Cardiac muscle cell (in vitro differentiated cells and primary cell): ENCODE data around the gene ELF2. TPM values are rescaled to one million over a fixed set of nuclear protein-coding genes. Genes with fewer than 3 reads are reported as not detected.

Experiments
- DNase-seq, 2 donors: peaks; one replicate each; pipeline versions ENCODE4 v3.0.0 to v3.0.0-alpha.2; 2010 to 2017; ENCODE audit warnings: low read depth in 1 of 2, low spot score in 1 of 2
- H3K27ac ChIP-seq: fragments of 200-600 bp; sonication (generic); 2 replicates; pipeline ENCODE4 v1.5.1; 2016
- H3K27me3 ChIP-seq: fragments of 200-600 bp; sonication (generic); 2 replicates; pipeline ENCODE4 v1.6.0; 2016; ENCODE audit warnings: control low read depth
- H3K36me3 ChIP-seq: fragments of 200-600 bp; sonication (generic); 2 replicates; pipeline ENCODE4 v1.5.1; 2016; ENCODE audit warnings: control low read depth
- H3K4me1 ChIP-seq: fragments of 200-600 bp; sonication (generic); 2 replicates; pipeline ENCODE4 v1.8.1; 2017; ENCODE audit warnings: low read depth, mild to moderate bottlenecking, mixed run types
- H3K4me3 ChIP-seq: fragments of 200-600 bp; sonication (generic); 2 replicates; pipeline ENCODE4 v1.5.1; 2016; ENCODE audit warnings: mild to moderate bottlenecking
- H3K9me3 ChIP-seq: fragments of 200-600 bp; sonication (generic); 2 replicates; pipeline ENCODE4 v1.5.1; 2017; ENCODE audit warnings: low read depth, mild to moderate bottlenecking, control low read depth
- CTCF ChIP-seq: IDR thresholded peaks from 2 replicates; pipeline ENCODE4 v1.5.1; 2012; ENCODE audit warnings: low read depth, mild to moderate bottlenecking, low read length
- polyA plus RNA-seq: library from polyadenylated mRNA; unstranded; fragments of >200 nt; fragmentation: Nextera tagmentation; extraction: Ambion mirVana; gene quantifications from 2 replicates; pipeline ENCODE4 v1.2.1, GENCODE V29; 2016
- total RNA-seq: library from RNA; depleted of rRNA; stranded (reverse); fragments of >200 nt; gene quantifications from 2 replicates; pipeline ENCODE4 v1.2.3, GENCODE V29; 2016

Gene ELF2
- total and polyA plus RNA-seq, 2 experiments from 2014 or later, result 45.7 to 57.5 TPM

DNA sequence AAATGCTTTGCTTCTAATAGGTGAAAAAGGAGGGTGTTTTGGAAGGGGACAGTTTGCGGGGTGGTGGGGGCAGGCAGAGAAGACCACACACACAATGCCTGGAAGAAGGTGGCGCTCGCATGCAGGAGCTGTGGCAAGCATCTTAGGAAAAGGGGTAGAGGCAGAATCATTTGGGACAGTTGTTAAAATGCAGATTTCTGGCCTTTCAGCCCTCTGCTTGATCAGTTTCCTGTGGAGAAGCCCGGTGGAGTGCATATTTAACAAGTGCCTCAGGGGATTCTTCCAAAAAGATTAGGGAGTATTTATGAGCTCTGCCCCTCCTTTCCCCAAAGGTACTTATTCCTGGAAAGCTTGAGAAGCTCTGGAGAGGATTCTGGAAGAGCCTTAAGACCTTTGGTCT, 156.6 kb downstream of the ELF2 start:
- Histone ChIP-seq H3K9me3 (no peaks in the 10 kb centered on the region), H3K27ac (no peak overlapping the region), H3K27me3 (no peaks in the 10 kb centered on the region), H3K4me1 (peaks cover 6% of the 10 kb centered on the region), H3K36me3 (no peaks in the 10 kb centered on the region), H3K4me3 (no peak overlapping the region)
- no peak for TF ChIP-seq CTCF
- DNase-seq, result no peak

DNA sequence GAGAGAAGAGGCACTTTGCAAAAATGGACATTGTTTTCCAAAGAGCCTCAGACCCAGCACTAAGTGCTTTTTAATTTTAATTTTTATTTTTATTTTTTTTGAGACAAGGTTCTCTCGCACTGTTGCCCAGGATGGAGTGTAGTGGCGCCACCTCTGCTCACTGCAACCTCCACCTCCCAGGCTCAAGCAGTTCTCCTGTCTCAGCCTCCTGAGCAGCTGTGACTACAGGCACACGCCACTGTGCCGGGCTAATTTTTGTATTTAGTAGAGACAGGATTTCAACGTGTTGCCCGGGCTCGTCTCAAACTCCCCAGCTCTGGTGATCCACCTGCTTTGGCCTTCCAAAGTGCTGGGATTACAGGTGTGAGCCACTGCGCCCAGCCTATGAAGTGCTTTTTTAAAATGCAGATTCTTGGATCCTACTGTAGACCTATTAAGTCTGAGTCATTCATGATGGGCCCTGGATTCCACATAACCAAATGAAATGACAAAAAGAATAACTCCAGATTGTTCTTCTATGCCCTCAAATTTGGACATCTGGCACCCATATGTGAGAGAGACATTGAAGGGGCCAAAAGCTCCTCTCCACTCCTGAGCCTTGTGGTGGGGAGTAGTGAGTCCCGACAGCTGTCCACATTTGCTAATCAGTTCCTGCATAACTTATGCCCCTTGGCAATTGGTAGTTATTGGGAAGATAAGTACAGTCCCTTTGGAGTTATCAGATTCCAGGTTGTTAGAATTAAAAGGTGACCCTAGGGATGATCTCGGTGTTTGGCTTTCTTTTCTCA, 157.9 kb downstream of the ELF2 start:
- Histone ChIP-seq H3K9me3 (no peaks in the 10 kb centered on the region), H3K4me3 (no peak overlapping the region), H3K27me3 (no peaks in the 10 kb centered on the region), H3K27ac (no peak overlapping the region), H3K4me1 (peaks cover 13% of the 10 kb centered on the region), H3K36me3 (no peaks in the 10 kb centered on the region)
- DNase-seq, result no peak
- no peak for TF ChIP-seq CTCF

DNA sequence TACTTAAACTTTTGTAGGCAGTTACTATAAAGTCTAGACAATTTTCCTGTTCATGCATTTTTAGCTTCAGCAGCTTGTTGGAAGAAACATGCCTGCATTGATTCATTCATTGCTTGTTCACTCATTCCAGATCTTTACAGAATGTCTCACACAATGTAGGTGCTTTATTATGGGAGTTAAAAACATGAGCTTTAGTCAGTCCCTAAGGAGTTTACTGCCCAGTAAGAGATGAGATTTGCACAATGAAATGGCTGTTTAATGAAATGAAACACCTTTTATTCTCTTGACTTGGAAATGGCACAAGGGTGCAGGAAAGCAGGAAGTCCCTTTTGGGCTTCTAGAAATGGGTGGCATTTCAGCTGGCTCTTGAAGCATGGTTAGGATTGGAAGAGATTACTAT, 158.5 kb downstream of the ELF2 start:
- no peak for TF ChIP-seq CTCF
- no peaks in the 10 kb centered on the region for H3K9me3 ChIP-seq
- no peak overlapping the region for H3K27ac ChIP-seq
- H3K36me3 ChIP-seq, result no peaks in the 10 kb centered on the region
- H3K27me3 ChIP-seq, result no peaks in the 10 kb centered on the region
- no peak for DNase-seq
- H3K4me3 ChIP-seq, result no peak overlapping the region
- H3K4me1 ChIP-seq, result peaks cover 13% of the 10 kb centered on the region

DNA sequence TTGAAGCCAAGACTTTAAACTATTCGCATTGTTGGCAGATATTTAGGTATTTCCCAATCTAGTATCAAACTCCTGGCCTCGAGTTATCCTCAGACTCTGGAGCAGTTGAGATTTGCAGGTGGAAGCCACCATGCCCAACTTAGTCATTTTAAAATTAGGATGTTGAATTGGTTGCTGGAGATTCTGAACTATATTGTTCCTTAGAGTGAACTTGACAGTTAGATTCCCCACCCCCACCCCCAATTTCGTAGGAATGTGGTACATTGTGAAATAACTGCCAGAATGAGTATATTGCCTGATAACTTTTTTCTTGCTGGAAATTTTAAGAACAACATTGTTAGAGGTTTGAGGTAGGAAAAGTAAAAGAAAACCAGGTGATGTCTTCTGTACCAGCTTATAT, 159.2 kb downstream of the ELF2 start:
- H3K27me3 ChIP-seq, result no peaks in the 10 kb centered on the region
- no peaks in the 10 kb centered on the region for H3K36me3 ChIP-seq
- DNase-seq, result peak in 1 of 2 donors; percentile 57
- H3K4me1 ChIP-seq, result peaks cover 13% of the 10 kb centered on the region
- no peak for TF ChIP-seq CTCF
- no peaks in the 10 kb centered on the region for H3K9me3 ChIP-seq
- H3K4me3 ChIP-seq, result no peak overlapping the region
- no peak overlapping the region for H3K27ac ChIP-seq

DNA sequence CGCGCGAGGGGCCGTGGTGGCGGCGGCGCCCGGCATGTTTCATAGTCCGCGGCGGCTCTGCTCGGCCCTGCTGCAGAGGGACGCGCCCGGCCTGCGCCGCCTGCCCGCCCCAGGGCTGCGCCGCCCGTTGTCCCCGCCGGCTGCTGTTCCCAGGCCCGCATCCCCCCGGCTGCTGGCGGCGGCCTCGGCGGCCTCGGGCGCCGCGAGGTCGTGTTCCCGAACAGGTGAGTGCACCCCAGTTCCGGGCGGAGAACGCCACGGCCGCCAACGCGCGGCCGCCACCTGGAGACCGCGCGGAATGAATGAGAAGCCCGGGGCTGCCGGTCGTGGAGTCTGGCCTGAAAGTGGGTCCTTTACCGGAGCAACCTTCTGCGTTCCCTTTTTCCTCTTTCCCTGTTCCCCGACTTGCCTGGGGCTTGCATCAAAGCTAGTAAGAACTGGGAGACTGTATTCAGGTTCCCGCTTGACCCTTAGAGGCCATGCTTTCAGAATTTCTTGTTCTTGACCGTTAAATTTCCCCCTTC, 161.0 kb downstream of the ELF2 start:
- DNase-seq, result peak; percentile 36 to 61
- no peaks in the 10 kb centered on the region for H3K9me3 ChIP-seq
- H3K4me1 ChIP-seq, result peaks cover 13% of the 10 kb centered on the region
- no peaks in the 10 kb centered on the region for H3K36me3 ChIP-seq
- peak overlapping the region; percentile 72 for H3K4me3 ChIP-seq
- TF ChIP-seq CTCF, result no peak
- peak overlapping the region; percentile 100 for H3K27ac ChIP-seq
- no peaks in the 10 kb centered on the region for H3K27me3 ChIP-seq
